ENCODE measurements around the gene CRHR1.

The CRHR1 gene

DNA sequence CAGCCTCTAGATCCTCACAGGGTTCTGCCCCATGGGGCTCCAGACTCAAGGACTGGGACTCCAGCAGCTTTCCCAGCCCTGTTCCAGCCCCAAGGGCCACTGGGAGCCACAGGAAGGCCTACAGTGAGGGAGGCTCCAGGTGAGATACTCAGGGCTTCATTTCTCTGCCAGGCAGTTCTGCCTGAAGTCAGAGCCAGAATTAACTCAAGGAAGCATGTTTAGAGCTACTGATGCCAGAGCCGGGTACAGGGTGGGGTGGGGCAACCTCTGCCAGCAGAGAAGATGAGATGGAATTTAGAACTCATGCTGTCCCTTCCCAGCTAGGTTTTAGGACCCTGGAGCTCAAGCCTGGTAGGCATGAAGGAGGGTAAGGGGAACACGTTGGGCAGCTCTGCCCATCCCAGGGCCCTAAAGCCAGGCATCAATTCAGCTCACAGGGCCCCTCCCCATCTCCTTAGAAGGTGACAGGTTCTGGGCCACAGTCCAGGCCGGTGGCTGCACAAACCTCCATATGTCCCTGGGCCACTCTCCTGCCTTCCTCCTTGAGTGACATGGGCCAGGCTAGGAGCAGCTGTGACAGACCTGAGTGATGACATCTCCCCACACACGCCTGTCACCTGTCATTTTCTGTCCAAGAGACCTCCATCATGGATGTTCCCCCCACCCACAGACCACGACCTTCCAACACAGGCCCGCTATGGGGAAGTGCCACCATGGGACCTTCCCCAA lies 36.1 kb downstream of the CRHR1 start:
- no peak for DNase-seq (ENCODE audit: low read depth in 2 of 2, low spot score in 1 of 2)

DNA sequence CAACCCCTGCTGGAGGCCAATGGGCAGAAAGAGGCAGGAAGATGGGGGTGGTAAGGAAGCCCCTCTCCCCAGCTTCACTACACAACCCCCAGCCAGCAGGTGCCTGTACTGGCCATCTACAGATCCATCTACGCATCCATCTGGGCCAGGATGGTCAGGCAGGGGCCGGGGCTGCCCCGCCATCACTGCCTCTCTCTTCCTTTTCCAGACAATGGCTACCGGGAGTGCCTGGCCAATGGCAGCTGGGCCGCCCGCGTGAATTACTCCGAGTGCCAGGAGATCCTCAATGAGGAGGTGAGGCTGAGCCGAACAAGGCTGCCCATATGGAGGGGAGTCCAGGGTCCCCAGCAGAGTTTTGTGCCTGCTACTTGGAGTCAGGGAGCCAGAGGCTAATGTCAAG lies 37.0 kb downstream of the CRHR1 start:
- no peak for DNase-seq (ENCODE audit: low read depth in 2 of 2, low spot score in 1 of 2)

DNA sequence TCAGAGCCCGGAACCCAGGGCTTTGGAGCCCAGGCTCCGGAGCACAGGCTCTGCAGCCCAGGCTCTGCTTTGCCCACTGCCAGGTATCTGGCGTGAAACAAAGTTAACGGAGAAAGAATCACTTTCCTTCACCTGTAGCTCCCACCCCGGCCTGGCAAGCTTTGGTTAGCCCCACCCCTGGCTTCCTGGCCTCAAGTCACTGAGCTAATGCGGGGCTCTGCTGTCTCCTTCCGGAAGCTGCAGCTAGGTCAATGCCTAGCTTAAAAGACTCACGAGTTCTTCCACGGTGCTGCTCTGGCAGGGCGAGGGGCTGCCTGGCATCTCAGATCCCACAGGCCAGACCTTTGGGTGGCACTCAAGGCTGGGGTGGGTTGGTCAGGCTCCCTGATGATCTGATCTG lies 39.5 kb downstream of the CRHR1 start:
- no peak for DNase-seq (ENCODE audit: low read depth in 2 of 2, low spot score in 1 of 2)

DNA sequence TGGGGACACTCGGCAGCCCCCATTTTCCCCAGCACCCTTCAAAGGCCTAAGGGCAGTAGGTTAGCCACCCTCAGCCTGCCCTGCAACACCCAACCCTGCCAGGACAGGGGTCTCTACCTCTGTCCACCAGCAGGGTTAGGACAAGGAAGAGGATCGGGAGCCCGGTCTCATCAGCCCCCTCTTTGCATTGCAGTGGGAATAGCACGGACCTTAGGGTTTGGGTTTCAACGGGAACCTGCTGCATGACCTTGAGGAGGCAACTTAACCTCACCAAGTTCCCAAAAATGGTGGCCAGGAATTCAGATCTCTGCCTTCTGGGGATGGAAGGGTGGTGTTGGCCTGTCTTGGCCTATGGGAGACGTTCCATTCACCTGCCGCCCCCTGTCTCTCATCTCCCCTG lies 40.4 kb downstream of the CRHR1 start:
- DNase-seq (ENCODE audit: low read depth in 2 of 2, low spot score in 1 of 2): no peak

DNA sequence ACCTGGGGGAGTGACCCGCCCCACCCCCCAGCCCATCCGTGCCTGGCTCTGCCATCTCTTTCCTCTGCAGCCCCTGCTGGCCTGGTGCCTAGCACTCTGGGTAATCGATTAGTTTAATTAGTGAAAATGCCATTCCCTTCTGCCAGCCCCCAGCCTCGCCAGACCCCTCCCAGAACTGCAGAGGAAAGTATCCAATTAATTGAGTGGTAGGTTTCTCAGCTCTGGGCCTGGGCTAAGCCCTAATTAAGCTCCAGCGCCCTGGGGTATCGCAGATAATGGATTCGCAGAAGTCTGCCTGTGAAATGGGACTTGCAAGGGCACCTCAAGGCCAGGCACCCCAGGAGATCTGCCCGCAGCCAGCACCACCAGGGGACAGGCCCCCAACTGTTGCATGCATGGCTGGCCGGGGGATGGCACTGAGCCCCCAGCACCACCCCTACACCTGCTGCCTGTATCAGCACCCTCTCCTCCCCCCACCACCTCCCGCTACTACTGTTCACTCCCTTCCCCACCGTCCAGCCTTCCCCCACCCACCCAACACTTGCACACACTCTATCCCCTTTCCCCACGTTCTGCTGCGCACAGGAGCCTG lies 40.9 kb downstream of the CRHR1 start:
- no peak for DNase-seq (ENCODE audit: low read depth in 2 of 2, low spot score in 1 of 2)

DNA sequence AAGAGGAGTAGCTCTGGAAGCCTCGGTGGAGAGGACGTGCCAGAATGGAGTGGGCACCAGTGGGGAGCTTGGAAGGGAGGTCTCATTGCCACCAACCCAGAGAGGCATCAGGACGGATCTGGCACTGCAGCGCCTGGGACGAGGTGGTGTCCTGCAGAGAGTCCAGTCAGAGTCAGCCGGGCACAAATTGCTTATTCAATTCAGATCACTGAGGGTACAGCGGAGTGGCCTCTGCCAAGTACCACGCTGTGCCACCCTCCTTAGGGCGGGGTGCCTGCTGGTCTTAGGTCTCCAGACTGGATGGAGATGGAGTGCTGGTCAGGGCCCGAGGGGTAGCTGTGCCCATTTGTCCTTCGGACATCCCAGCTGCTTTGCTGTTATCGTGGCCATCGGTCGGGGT lies 41.7 kb downstream of the CRHR1 start:
- no peak for DNase-seq (ENCODE audit: low read depth in 2 of 2, low spot score in 1 of 2)

DNA sequence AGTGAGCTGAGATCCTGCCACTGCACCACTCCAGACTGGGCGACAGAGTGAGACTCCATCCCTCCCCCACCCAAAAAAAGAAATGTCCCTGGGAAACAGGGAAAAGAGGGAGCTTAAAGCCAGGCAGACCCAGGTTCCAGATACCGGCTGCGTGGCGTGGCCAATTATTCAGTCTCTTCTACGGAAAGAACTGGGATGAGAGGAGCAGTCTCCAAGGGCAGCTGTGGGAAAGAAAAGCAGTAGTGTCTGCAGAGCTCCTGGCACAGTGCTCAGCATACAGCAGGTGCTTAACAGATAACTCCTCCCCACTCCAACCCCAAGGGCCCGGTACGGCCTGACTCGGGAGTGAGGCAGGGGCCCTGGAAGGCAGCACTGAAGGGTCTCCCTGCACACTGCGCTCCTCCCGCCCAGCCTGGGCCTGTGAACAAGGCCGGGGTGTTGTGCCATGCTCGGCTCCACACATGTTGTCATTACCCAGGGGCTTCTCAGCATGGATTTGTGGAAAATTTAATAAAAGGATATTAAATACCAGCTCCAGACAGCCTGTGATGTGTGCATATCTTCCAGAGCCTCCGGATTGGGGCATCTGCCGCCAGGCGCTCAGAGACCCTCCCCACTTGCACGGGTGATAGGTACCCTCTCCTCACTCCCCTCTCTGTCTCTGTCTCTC lies 42.9 kb downstream of the CRHR1 start:
- DNase-seq (ENCODE audit: low read depth in 2 of 2, low spot score in 1 of 2): no peak

DNA sequence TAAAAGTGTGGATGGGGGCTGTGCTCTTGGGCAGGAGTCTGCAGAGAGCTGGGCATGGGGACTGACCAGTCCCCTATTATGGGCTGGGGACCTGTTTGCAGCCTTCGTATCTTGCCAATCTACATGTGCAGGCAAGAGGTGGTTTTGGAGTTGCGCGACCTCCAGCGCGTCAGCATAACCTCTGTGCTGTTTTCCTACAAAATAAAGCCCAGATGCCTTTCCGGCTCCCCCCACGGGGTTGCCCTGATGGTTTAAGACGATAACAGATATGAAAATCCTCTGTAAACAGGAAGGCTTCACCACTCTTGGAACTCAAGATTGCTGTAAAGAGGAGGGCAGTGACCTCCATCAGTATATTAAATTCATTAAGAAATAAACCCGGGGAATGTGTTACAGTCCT lies 44.1 kb downstream of the CRHR1 start:
- DNase-seq (ENCODE audit: low read depth in 2 of 2, low spot score in 1 of 2): no peak

DNA sequence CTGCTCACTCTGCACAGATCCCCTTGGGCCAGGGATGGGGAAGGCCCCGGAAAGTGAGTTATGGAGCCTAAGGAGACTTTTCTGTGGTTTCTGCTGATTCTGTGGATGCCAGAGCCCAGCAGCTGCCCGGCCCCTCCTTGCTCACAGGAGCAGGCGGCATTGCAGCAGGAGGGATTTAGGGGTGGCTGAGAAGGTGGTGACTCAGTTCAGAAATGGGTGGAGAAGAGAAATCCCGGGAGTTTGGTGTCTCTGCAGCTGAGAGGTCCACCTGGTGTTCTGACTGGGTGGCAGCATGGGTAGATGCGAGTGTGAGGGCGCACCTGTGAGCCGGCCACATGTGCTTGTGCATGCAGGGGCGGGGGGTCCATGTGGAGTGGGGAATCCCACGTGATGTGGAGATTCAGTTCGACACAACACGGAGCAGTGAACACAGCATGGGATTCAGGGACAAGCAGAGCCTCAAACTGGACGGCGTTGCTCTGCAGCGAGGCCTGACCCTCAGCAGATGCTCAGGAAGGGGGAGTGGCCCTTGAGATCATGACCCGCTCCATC lies 44.5 kb downstream of the CRHR1 start:
- no peak for DNase-seq (ENCODE audit: low read depth in 2 of 2, low spot score in 1 of 2)

DNA sequence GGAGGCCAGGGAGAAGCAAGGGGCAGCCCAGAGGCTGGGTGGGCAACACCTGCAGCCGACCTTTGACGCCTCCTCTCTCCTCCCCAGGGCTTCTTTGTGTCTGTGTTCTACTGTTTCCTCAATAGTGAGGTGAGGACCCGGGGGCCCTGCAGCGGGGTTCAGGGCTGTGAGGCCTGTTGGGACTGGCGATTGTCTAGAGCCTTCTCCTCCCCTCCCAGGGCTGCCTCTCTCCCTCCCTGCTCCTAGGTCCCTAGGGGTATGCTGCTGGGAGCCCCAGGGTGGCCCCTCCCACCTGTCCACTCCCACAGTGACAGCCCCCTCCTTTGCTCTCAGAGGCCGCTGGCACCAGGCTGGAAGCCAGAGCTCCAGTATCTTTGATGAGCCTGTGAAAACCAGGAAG lies 49.8 kb downstream of the CRHR1 start:
- DNase-seq (ENCODE audit: low read depth in 2 of 2, low spot score in 1 of 2): no peak

DNA sequence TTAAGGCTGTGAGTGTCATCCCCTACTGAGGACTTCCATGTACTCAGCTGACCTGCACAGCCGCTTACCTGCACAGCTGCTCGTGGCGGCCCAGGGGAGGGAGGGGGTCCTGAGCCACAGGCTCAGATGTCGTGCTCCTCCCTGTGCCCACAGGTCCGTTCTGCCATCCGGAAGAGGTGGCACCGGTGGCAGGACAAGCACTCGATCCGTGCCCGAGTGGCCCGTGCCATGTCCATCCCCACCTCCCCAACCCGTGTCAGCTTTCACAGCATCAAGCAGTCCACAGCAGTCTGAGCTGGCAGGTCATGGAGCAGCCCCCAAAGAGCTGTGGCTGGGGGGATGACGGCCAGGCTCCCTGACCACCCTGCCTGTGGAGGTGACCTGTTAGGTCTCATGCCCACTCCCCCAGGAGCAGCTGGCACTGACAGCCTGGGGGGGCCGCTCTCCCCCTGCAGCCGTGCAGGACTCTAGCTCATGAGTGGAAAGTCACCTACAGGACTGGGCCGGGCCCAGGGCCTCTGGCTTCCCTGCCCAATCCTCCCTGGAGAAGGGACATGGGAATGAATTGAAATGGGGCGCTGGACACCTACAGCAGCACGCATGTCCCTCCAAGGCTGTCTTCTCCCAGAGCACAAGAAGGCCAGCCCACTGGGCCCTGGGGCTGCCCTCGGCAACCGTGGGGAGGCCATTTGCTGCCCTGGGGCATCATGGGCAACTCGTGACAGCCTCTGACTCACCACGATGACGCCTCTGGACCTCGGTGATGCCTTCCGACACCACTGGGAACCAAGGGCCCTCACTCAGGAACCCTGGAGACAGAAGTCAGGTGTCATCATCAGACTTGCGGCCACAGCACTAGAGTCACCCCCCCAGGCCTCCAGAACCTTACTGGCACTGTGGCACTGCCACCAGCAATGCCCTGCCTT lies 50.6 kb downstream of the CRHR1 start:
- no peak for DNase-seq (ENCODE audit: low read depth in 2 of 2, low spot score in 1 of 2)

DNA sequence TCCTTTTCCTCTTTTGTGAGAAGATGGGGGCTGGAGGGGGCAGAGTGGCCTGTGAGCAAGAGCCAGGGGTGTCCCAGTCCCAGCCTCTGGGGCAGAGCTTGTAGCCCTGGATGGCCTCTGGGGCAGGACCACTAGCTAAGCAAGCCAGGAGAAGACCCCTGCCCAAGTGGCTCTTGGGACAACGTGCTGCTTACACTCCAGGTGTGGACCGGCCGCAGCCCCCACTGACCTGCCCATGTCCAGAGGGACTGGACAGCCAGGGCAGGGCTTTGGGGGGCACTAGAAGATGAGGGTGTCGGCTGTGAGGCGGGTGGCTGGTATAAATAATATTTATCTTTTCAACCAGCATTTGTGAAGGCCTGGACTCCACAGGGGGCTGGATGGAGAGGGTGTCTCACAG lies 51.4 kb downstream of the CRHR1 start:
- DNase-seq (ENCODE audit: low read depth in 2 of 2, low spot score in 1 of 2): no peak

DNA sequence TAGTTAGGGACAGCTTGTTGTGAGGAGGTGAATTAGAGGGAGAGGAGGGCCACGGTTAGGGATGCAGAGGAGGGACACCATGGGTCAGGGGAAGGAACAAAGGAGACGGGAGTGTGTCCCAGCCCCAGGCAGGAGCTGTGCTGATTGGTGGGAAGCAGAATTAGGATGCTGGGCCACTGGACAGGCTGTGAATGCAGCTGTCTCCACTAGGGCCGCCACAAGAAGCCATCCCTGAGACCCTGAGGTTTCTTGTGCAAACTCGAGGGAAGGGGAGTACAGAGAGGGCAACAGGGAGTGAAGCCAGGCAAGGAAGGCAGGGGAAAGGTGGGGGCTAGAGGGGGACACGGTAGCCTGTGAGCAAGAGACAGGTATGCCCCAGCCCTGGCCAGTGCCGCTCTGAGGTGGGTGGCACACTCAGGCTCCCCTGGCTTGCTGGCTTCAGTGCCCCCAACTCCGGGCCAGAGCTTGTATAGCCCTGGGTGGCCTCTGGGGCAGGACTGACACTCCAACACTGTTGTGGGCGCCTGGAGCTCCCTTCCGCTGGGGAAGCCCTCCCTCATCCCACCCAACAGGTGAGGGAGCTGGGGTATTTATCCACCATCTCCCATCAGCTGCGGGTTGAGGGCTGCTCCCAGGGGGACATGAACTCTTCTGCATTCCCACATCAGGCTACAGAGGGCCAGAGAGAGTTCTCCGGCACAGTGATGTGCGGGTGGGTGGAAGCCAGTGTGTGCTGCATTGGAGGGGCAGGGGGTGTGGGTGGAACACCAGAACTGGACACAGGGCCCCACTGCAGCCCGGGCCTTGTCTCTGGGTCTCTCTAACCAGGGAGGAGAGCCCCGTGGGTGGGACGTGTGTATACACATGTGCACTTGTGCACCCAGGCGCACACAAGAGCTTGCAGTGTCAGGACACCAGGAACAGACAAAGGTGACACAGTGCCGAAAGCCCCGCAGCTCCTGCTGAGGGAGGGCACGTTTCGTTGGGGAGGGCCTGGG lies 52.2 kb downstream of the CRHR1 start:
- no peak for DNase-seq (ENCODE audit: low read depth in 2 of 2, low spot score in 1 of 2)

DNA sequence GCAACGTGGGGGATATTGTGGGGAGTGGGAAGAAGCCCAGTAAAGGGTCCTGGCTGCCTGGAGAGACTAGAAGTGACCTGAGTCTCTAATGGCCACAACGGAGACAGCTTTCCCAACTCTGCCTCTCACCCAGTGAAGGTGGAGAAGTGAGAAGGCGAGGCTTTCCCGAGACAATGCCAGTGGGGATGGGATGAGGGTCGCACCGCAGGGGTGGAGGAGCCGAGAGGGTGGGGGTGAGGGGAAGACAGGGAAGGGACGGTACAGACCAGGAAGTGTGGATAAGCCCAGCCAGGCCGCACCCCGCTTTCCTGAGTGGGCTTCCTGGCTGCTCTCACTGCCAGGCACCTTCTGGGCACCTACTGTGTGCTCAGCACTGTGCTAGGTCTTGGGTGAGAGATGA lies 53.1 kb downstream of the CRHR1 start:
- no peak for DNase-seq (ENCODE audit: low read depth in 2 of 2, low spot score in 1 of 2)

DNA sequence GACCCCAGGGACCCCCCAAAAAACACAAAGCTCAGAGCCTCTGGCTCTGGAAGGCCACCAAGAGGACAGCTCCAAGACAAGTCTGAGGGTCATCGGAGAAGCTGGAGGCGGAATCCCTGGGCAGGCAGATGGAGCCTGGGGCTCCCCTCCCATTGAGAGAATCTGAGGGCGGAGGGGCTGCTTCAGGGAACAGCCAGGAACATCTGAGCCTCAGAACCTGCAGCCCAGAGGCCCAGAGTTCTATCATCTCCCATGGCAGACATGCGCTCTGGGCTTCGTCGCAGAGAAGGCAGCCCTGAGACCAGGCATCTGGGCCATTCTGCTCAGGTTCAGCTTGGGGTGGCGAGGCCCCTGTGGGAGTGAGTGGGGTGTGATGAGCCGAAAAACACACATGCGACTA lies 53.5 kb downstream of the CRHR1 start:
- DNase-seq (ENCODE audit: low read depth in 2 of 2, low spot score in 1 of 2): no peak

DNA sequence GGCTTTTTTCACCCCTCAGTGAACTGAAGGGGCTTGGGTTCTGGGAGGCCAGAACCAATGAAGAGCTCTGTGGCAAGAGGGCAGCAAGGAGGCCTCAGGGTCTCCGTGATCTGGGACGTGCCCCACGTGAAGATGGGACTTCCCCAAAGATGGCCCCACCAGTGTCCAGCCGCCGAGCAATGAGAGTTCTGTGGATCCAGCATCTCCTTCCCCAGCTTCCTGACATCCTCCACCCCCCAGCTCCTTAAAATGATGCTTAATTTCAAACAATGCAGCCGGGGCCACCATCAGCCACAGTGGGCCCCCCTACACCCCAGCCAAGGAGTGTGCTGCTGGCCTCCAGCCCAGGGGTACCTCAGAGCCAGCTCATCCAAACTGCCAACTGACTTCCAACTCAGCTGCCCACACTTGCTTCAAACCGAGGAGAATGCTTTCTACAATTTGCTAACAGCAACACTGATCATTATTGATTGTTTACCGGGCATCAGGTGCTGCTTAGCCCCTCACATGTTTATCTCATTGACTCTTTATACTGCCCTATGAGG lies 54.7 kb downstream of the CRHR1 start:
- no peak for DNase-seq (ENCODE audit: low read depth in 2 of 2, low spot score in 1 of 2)

DNA sequence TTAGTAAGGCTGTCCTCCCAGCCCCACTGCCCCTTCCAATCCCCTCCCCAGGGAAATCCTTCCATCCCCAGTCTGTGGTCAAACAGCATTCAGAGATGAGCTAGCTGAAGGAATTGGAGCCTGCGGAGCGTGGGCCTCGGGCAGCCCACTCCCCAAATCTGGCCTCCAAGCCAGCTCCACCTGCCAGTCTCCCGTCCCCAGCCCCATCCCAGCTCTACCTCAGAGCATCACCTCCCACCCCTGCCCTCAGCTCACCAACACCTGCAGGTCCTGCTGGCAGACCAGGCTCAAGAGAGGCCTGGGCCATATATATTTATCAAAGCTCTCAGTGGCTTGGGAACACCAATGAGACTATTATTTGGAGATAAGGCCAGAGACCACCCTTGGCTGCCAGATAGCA lies 55.3 kb downstream of the CRHR1 start:
- no peak for DNase-seq (ENCODE audit: low read depth in 2 of 2, low spot score in 1 of 2)

DNA sequence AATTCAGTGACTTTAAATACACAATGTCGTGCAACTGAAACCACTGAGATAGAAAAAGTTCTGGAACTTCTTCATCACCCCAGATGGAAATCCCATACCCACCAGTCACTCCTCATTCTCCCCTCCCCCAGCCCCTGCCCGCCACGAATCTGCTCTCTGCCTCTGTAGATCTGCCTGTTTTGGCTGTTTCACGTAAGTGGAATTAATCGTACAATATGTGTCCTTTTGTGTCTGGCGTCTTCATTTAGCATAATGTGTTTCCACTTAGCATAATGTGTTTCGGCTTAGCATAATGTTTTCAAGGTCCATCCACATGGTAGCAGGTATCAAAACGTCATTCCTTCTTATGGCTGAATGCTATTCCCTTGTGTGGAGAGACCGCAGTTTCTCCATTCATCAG lies 57.1 kb downstream of the CRHR1 start:
- DNase-seq (ENCODE audit: low read depth in 2 of 2, low spot score in 1 of 2): no peak

DNA sequence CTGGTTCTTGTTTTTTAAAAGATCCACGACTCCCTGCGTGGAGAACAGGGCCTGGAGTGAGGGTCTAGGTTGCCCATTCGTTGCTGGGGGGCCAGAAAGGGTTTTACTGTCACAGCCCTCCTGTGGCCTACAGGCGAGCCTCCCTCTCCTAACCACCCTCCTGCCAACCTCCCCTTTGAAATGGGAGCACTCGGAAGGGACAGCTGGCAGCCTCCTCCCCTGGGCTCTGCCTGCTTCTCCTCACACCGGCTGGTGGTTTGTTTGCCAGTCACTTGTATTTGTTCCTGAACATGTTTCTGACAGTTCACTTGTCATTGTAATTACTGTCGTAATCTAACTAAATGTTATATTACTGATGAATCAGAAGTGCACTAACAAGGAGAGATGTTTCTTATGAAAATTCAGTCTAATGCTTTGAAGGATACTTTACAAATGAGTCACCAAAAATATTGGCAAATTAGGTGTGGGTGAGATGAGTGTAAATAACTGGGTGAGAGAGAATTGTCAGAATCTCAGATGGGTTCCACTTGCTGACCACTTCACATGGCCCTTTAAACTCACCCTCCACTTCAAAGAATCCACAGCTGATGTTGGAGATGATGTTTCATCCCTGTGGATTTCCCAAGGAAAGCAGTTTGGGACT lies 57.9 kb downstream of the CRHR1 start:
- no peak for DNase-seq (ENCODE audit: low read depth in 2 of 2, low spot score in 1 of 2)

All from stimulated activated CD8-positive, alpha-beta memory T cell treated with anti-CD3 and anti-CD28 coated beads, Interleukin-4, amount 100 ng/mL, for 1 hour (primary cell).